GM12801 (cell line): Measurements from ENCODE around the gene GTF3C1.

Experiments used
- TF ChIP-seq, protein P1 (sequence below): IDR thresholded peaks from one replicate; pipeline ENCODE4 v1.5.1; 2011; ENCODE audit warnings: control low read depth; ENCODE audit not compliant: insufficient read length; ENCODE audit errors: extremely low read depth

The GTF3C1 gene, protein sequence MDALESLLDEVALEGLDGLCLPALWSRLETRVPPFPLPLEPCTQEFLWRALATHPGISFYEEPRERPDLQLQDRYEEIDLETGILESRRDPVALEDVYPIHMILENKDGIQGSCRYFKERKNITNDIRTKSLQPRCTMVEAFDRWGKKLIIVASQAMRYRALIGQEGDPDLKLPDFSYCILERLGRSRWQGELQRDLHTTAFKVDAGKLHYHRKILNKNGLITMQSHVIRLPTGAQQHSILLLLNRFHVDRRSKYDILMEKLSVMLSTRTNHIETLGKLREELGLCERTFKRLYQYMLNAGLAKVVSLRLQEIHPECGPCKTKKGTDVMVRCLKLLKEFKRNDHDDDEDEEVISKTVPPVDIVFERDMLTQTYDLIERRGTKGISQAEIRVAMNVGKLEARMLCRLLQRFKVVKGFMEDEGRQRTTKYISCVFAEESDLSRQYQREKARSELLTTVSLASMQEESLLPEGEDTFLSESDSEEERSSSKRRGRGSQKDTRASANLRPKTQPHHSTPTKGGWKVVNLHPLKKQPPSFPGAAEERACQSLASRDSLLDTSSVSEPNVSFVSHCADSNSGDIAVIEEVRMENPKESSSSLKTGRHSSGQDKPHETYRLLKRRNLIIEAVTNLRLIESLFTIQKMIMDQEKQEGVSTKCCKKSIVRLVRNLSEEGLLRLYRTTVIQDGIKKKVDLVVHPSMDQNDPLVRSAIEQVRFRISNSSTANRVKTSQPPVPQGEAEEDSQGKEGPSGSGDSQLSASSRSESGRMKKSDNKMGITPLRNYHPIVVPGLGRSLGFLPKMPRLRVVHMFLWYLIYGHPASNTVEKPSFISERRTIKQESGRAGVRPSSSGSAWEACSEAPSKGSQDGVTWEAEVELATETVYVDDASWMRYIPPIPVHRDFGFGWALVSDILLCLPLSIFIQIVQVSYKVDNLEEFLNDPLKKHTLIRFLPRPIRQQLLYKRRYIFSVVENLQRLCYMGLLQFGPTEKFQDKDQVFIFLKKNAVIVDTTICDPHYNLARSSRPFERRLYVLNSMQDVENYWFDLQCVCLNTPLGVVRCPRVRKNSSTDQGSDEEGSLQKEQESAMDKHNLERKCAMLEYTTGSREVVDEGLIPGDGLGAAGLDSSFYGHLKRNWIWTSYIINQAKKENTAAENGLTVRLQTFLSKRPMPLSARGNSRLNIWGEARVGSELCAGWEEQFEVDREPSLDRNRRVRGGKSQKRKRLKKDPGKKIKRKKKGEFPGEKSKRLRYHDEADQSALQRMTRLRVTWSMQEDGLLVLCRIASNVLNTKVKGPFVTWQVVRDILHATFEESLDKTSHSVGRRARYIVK (N-terminal part only)

DNA sequence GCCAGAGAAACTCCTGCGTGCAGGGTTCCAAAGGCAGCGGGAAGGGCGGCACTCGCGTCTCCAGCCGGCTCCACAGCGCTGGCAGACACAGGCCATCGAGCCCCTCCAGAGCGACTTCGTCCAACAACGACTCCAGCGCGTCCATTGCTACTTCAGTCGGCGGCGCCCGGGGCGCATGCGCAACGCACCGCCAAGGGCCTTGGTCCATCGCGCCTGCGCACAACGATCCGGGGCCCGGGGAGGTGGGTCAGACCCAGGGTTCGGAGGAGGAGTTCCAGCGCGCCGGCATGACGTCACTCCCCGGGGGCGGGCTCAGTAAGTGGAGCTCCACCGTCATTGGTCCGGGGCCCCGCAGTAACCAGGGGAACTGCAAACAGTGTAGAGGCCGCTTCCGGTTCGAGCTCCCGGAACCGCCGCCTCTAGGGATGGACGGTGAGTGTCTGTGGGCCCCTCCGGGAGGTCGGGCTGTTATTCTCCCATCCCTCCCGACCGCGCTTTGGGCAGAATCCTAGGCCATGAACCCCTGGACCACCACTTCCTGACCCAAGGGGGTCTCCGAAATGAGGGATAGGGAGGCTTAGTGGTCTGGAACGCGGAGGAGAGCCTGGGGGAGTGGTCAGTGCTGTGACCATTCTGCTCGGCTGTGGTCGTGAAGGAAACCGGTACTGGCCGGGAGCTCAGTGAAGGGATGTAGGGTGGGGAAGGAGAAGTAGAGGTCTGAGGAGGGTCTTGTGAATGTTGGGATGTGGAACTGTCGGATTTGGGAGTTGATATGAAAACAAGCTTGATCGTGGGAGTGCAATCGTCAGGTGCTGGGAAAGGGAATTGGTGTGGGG lies at the start of gene GTF3C1, which contains the start of gene KATNIP:
Gene GTF3C1 (minus strand): TSS at position 168 of the 836 bp plus-strand sequence. CDS start 23 bp downstream, at position 145.
Gene KATNIP (plus strand): TSS at position 399 of the 836 bp plus-strand sequence. CDS start 27 bp downstream, at position 426.
- TF ChIP-seq, protein P1, sequence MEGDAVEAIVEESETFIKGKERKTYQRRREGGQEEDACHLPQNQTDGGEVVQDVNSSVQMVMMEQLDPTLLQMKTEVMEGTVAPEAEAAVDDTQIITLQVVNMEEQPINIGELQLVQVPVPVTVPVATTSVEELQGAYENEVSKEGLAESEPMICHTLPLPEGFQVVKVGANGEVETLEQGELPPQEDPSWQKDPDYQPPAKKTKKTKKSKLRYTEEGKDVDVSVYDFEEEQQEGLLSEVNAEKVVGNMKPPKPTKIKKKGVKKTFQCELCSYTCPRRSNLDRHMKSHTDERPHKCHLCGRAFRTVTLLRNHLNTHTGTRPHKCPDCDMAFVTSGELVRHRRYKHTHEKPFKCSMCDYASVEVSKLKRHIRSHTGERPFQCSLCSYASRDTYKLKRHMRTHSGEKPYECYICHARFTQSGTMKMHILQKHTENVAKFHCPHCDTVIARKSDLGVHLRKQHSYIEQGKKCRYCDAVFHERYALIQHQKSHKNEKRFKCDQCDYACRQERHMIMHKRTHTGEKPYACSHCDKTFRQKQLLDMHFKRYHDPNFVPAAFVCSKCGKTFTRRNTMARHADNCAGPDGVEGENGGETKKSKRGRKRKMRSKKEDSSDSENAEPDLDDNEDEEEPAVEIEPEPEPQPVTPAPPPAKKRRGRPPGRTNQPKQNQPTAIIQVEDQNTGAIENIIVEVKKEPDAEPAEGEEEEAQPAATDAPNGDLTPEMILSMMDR: no peak

DNA sequence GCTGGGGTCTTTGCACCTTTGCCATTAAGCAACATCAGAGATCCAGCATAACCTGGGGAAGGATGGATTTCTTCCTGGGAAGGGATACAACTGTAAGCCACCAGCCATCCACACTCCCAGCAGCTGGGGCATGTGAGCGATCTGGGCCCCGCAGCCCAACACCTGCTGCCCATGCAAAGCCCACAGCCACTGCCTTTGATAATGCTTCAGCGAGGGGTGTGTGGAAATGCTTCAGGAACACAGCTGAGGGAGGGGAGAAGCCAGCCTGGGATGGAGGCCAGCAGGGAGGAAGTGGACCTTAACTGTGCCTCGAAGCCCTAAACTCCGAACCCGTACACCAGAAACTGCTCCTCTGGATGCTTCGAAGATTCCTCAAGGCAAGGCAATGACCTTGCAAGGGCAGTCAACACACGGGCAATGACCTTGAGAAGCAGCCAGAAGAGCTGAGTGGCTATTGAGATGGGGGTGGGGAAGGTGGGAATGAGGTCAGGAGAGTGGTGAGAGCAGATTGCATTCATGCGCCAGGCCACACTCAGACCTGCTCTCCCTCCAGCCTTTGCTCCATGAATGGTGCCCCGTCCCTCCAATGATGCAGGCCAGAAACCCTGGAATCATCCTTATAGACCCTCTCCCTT lies 49.3 kb upstream of the GTF3C1 start:
- TF ChIP-seq, protein P1: no peak

DNA sequence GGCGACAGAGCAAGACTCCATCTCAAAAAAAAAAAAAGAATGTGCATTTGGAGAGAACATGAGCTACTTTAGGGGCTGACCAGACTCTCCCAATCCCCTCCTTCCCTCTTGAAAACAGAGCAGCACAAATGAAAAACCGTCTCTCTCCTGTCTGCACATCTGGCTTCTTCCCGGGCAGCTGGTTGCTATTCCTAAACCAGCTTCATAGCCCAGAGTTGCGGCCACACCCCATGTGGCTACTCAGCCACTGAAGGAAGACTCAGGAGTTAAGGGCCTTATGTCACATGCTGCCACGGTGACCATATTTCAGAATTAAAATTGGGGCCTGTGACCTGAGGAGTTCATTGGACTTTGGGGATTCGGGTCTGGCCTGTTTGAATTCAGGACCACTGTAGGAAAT lies 48.5 kb upstream of the GTF3C1 start:
- TF ChIP-seq, protein P1: no peak

DNA sequence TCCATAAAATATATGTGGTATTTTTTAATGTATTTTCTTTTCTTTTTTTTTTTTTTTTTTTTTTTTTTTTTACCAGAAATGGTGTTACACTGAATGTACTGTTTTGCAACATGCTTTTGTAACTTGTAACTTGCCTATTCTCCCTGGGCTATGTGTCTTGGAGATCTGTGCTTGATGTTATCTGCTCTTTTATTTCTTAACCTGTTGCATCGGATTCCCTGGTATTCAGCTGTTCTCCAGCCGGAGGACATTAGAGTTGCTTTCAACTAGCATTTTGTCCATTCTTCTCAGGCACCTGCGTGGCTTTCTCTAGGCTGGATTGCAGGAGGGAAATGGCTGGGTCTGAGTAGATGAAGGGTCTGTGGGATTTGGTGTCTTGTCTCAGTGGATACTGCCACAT lies 47.6 kb upstream of the GTF3C1 start:
- TF ChIP-seq, protein P1: no peak

DNA sequence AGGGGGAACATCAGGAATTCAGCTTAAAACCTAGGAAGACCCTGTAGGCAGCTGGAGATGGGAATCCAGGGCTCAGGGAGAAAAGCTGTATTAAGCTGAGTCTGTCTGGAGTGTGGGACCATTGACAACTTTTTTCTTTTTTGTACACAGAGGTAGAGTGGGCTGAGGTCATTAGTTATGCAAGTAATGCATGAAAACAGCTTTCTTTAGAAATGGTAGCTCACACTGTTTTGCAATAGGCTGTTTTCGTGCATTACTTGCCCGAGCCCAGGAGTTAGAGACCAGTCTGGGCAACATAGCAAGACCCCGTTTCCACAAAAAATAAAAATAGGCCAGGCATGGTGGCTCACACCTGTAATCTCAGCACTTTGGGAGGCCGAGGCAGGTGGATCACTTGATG lies 46.7 kb upstream of the GTF3C1 start:
- TF ChIP-seq, protein P1: no peak

DNA sequence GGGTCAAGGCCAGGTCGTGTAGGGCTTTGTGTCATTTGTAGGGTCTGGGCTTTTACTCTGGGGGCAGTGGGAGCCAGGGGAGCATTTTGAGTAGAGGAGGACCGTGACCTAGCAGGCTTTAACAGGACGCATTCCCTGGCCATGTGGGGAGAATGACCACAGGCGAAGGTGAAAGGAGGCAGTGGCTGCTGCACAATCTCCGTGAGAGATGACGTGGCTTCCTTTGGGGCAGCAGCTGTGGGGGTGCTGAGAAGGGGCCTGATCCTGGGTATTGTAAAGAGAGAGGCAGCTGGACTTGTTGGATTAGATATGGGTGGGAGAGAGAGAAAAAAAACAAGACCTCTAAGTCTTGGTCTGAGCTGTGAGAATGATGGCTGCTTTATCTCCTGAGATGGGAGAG lies 46.3 kb upstream of the GTF3C1 start:
- TF ChIP-seq, protein P1: no peak
